ENCODE measurements around the gene SH3YL1.

SH3YL1 gene

GRCh38 chr2:179886-180285 lies 83.9 kb downstream of the SH3YL1 start:
- no peaks in the 10 kb centered on the region for H3K4me1 ChIP-seq
- H3K27ac ChIP-seq, result no peak overlapping the region
- H3K9me3 ChIP-seq (ENCODE audit: control insufficient read depth, low read length), result no peaks in the 10 kb centered on the region
- H3K4me3 ChIP-seq (ENCODE audit: low read depth, low read length), result no peak overlapping the region
- TF ChIP-seq CTCF (IDR thresholded peaks at IDR 0.05), result no peak
- H3K27me3 ChIP-seq (ENCODE audit: control insufficient read depth, insufficient read depth, low read length), result no peaks in the 10 kb centered on the region
- H3K9ac ChIP-seq, result no peak overlapping the region
- no peaks in the 10 kb centered on the region for H3K36me3 ChIP-seq (ENCODE audit: control insufficient read depth, insufficient read depth, low read length)
- no peak overlapping the region for H2AFZ ChIP-seq
- H3K79me2 ChIP-seq, result no peaks in the 10 kb centered on the region
- no peak overlapping the region for H3K4me2 ChIP-seq (ENCODE audit: low read length)

DNA sequence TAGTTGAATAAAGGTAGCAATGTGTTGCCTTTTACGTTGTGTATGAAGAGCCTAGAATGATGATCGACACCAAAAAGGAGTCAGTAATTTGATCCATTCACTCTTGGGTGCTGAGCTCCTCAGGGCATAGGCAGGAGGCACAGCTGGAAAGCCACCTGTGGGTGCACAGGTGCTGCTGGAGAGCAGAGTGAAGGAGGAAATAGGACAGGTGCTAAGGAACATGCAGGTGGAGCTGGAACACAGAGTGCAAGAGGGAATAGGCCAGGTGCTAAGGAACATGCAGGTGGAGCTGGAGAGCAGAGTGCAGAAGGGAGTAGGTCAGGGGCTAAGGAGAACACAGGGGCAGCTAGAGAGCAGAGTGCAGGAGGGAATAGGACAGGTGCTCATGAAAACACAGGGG lies 86.1 kb downstream of the SH3YL1 start:
- TF ChIP-seq CTCF (IDR thresholded peaks at IDR 0.05), result no peak
- H3K36me3 ChIP-seq (ENCODE audit: control insufficient read depth, insufficient read depth, low read length), result no peaks in the 10 kb centered on the region
- no peak overlapping the region for H3K27ac ChIP-seq
- H2AFZ ChIP-seq, result no peak overlapping the region
- H3K4me3 ChIP-seq (ENCODE audit: low read depth, low read length), result no peak overlapping the region
- H3K79me2 ChIP-seq, result no peaks in the 10 kb centered on the region
- H3K4me2 ChIP-seq (ENCODE audit: low read length), result no peak overlapping the region
- no peak overlapping the region for H3K9ac ChIP-seq
- no peaks in the 10 kb centered on the region for H3K4me1 ChIP-seq
- H3K27me3 ChIP-seq (ENCODE audit: control insufficient read depth, insufficient read depth, low read length), result no peaks in the 10 kb centered on the region
- H3K9me3 ChIP-seq (ENCODE audit: control insufficient read depth, low read length), result no peaks in the 10 kb centered on the region

- H3K9me3 ChIP-seq (ENCODE audit: control insufficient read depth, low read length), result no peaks in the 10 kb centered on the region
- H3K4me3 ChIP-seq (ENCODE audit: low read depth, low read length), result no peak overlapping the region
- H3K4me2 ChIP-seq (ENCODE audit: low read length), result no peak overlapping the region
- no peak overlapping the region for H2AFZ ChIP-seq
- no peak overlapping the region for H3K27ac ChIP-seq
- H3K27me3 ChIP-seq (ENCODE audit: control insufficient read depth, insufficient read depth, low read length), result no peaks in the 10 kb centered on the region
- no peaks in the 10 kb centered on the region for H3K4me1 ChIP-seq
- no peaks in the 10 kb centered on the region for H3K36me3 ChIP-seq (ENCODE audit: control insufficient read depth, insufficient read depth, low read length)
- TF ChIP-seq CTCF (IDR thresholded peaks at IDR 0.05), result no peak
- H3K79me2 ChIP-seq, result no peaks in the 10 kb centered on the region
- H3K9ac ChIP-seq, result no peak overlapping the region
Observed at GRCh38 chr2:176917-177316, 86.9 kb downstream of the SH3YL1 start.

DNA sequence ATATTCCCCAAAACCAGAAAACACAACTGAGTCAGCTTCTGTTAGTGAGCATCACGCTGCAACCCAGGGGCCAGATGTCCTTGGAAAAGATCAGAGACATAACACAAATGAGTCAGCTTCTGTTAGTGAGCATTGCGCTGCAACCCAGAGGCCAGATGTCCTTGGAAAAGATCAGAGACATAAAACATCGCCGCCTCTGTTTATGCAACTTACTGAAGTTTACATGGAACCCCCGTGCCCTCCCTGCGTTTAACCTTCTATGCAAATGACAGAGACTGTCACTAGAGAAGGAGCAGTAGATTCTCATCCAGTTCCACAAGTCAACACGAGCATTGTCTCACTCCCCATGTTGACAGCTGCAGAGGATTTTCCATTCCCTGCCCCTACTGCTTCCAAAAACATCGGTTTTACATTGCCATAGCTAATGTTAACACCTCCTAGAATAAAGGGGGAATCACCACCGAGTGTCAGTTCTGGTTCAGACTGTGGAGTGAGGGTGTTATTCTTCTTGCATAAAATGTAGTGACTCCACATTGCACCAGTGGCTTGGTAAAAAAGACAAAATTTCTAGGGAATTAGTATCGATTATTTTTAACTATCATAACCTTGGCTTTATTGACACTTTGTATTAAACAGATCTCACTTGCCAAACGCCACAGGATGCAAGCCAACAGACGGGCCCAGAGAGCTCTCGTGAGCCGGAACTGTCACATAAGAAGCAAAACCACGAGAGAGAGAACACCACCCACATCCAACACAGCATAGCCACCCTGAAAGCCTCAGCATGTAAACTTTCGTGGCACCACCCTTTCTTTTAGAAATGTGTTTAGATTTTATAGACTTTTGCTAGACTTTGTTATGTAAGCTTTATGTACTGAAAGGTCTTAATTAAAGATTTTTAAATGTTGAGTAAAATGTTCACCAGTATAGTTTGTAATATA lies 87.7 kb downstream of the SH3YL1 start:
- Histone ChIP-seq H3K4me2 (ENCODE audit: low read length) (no peak overlapping the region), H3K9ac (no peak overlapping the region), H3K27ac (no peak overlapping the region), H2AFZ (no peak overlapping the region), H3K36me3 (ENCODE audit: control insufficient read depth, insufficient read depth, low read length) (no peaks in the 10 kb centered on the region), H3K79me2 (no peaks in the 10 kb centered on the region), H3K4me3 (ENCODE audit: low read depth, low read length) (no peak overlapping the region), H3K9me3 (ENCODE audit: control insufficient read depth, low read length) (no peaks in the 10 kb centered on the region), H3K27me3 (ENCODE audit: control insufficient read depth, insufficient read depth, low read length) (no peaks in the 10 kb centered on the region), H3K4me1 (no peaks in the 10 kb centered on the region)
- no peak for TF ChIP-seq CTCF (IDR thresholded peaks at IDR 0.05)

Data from parathyroid adenoma (tissue), 2 donors.